DMS153 treated with DMSO at 0.1 percent for 48 hours (cell line): Measurements from ENCODE around the gene WDR70.
"Not testable (repeated sequence)": the region's sequence is repeated elsewhere in the genome, so short reads cannot be mapped to it uniquely, and the experiment has no call there.

Source experiments
- DNase-seq: peaks from one replicate; lab custom pipeline; 2025; ENCODE audit not compliant: unreplicated experiment; lab: John Stamatoyannopoulos, UW

Gene WDR70

DNA sequence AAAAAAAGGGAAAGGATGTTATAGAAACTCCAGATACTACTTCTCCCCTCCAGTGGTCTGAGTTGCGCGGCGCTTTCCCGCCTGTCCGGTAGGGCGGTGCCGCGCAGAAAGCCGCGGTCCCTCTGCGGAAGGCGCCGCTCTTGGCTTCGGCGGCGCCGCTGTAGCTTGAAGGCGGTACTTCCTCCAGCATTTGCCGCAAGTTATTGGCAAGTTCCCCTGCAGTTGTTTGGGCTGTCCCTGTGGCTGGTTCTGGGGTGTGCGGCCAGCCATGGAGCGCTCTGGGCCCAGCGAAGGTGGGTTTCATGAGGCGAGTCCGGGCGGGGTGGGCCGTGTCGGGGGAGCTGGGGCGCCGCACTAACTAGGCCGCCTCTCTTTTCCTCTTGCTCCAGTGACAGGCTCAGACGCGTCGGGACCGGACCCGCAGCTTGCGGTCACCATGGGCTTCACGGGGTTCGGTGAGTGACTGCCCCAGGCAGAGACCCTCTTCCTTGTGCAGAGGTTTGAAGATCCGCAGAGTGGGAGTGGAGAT, at the start of gene WDR70:
Gene WDR70, plus strand, starts transcription at position 219 of the 529 bp plus-strand sequence. Its CDS starts 50 bp downstream, at position 269.
- peak; percentile 53 for DNase-seq

DNA sequence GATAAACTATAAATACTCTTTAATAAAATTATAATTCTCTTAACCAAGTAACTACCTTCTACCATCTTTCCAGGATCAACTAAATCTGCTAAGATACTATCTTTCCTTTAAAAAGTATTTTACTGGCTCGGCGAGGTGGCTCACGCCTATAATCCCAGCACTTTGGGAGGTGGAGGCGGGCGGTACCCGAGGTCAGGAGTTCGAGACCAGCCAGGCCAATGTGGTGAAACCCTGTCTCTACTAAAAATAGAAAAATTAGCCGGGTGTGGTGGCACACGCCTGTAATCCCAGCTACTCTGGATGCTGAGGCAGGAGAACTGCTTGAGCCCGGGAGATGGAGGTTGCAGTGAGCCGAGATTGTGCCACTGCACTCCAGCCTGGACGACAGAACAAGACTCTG, 44.4 kb upstream of the WDR70 start:
- not testable (repeated sequence) for DNase-seq

GRCh38 chr5:37342741-37343140, 36.4 kb upstream of the WDR70 start:
- DNase-seq: not testable (repeated sequence)

- no peak for DNase-seq
Measured at GRCh38 chr5:37355161-37355560, 24.0 kb upstream of the WDR70 start.

DNA sequence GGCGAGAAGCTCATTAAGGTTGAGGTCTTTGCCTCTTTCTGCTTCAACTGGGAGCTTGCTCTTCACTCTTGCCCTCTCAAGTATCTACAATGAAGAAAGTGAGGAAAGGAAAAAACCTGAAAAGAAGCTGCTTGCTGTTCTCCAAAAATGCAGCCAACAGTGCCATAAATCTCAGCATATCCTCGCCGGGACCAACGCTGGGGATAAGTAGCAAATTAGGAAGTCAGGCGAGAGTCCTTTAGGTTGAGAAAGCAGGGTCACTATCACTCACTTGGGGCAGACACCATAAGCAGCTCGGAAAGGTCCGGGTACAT, 8.6 kb upstream of the WDR70 start:
- no peak for DNase-seq

GRCh38 chr5:37370864-37371726, 8.0 kb upstream of the WDR70 start, which contains the start of gene NUP155:
TSS of gene NUP155 (minus strand) at chr5:37371106. CDS start at chr5:37370977, 129 bp downstream.
- DNase-seq: peak; percentile 95

GRCh38 chr5:37375091-37375490, 4.0 kb upstream of the WDR70 start:
- no peak for DNase-seq

- not testable (repeated sequence) for DNase-seq
Measured at GRCh38 chr5:37378066-37378465, 1.1 kb upstream of the WDR70 start.

GRCh38 chr5:37391591-37391990, 12.5 kb downstream of the WDR70 start:
- no peak for DNase-seq

- DNase-seq: no peak
Measured at GRCh38 chr5:37396352-37396751, 17.2 kb downstream of the WDR70 start.

DNA sequence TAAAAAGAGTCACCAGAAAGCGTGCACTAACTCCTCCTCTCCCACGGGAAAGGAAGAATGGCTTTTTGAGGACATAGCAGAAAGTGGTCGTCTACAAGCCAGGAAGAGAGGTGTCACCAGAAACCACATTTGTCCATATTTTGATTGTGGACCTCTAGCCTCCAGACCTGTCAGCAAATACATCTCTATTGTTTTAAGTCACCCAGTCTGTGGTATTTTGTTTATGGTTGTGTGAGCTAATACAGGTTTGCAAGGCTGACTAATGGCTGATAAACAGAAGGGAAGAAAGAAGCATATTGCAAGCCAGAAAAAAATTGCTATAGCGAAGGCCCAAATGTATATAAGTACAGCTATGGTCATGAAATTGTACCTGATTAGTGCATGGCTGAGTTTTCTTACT, 21.4 kb downstream of the WDR70 start:
- DNase-seq: no peak

DNA sequence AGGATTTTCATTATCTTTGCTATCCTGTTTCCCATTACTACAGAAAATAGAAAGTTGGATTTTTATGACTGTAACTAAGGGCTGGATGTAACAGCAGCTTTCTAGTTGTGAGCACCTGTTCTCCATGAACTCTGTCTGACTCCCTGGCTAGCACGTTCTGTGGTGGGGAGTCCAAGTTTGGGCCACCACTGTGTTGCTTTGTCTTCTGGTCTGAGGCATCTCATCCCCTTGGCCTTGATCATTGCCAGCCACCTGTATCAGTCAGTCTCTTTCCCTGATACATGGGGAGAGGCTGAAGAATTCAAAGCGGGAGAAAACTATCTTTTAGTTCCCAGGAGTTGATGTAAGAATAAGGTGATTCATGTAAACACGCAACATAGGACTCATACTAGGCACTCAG, 33.4 kb downstream of the WDR70 start:
- DNase-seq: no peak

DNA sequence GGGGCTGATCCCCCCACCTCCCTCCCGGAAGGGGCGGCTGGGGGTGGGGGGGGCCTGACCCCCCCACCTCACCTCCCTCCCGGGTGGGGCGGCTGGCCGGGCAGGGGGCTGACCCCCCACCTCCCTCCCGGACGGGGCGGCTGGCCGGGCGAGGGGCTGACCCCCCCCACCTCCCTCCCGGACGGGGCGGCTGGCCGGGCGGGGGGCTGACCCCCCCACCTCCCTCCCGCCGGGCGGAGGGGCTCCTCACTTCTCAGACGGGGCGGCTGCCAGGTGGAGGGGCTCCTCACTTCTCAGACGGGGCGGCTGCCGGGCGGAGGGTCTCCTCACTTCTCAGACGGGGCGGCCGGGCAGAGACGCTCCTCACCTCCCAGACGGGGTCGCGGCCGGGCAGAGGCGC, 36.3 kb downstream of the WDR70 start:
- DNase-seq: not testable (repeated sequence)

DNA sequence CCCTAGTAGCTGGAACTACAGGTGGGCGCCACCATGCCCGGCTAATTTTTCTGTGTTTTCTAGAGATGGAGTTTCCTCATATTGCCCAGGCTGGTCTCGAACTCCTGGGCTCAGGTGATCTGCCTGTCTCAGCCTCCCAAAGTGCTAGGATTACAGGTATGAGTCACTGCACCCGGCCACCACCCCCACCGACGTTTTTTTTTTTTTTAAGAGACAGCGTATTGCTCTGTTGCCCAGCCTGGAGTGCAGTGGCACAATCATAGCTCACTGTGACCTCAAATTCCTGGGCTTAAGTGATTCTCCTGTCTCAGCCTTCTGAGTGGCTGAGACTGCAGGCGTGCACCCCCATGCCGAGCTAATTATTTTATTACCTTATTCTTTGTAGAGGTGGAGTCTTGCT, 38.2 kb downstream of the WDR70 start:
- DNase-seq: no peak

DNA sequence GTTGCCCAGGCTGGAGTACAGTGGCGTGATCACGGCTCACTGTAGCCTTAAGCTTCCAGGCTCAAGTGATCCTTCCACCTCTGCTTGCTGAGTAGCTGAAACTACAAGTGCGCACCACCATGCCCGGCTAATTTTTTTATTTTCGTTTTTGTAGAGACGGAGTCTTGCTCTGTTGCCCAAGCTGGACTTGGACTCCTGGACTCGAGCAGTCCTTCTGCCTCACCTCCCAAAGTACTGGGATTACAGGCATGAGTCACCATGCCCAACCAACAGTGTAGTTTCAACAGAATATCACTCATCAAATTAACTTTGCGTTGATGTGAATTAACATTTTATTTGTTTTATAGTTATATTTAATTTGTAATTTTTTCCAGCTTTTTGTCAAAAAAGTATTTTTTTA, 45.3 kb downstream of the WDR70 start:
- DNase-seq: no peak

GRCh38 chr5:37428044-37428443, 48.9 kb downstream of the WDR70 start:
- DNase-seq: no peak

DNA sequence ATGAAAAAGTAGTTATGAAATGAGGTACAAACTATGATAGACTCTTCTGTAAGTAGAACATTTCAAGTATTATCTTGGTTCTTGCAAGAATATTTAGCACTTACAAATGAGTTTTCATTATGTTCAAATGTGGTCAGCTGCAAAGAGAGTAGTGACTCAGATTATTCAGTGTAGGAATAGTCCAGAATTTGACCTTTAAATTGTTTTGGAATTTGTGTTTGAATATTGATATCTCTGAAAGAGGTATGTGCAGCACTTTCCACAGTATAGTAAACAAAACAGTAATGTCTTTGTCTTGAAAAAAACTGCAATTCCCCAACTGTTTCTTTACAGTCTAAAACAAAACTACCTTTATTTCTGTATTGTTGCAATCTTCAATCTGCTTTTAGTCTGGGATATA, 56.1 kb downstream of the WDR70 start:
- DNase-seq: no peak

DNA sequence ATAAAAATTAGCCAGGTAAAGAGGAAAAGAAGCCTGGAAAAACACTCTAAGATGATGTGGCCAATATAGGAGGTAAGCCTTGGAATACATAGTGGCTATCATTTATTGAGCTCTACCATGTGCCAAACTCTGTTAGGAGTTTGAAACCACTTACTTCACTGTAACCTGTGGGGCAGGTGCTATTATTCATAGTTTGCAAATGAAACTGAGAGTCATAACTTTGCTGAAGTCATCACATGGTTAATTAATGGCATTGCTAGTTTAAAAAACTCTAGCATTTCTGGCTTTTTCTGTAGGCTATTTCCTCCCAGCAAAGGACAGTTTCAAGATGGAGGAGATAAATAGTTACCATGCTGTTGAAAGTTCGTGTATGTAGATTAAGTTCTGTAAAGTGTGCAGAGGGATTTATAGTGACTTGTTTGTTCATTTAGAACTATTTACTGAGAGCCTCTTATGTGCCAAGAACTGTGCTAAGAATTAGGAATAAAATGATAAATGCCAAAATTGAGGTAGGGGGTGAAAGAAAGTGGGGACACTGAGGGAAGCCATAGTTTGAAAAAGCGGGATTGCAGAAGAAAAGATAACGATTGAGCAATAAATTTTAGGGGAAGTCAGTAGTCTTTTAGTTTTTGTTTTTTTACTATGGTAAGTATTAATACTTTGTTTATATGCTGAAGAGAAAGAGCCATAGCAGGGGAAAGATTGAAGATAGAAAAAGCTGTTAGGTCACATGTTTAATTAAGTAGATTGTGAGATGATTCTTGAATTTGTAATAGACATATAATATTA, 57.2 kb downstream of the WDR70 start:
- DNase-seq: no peak

DNA sequence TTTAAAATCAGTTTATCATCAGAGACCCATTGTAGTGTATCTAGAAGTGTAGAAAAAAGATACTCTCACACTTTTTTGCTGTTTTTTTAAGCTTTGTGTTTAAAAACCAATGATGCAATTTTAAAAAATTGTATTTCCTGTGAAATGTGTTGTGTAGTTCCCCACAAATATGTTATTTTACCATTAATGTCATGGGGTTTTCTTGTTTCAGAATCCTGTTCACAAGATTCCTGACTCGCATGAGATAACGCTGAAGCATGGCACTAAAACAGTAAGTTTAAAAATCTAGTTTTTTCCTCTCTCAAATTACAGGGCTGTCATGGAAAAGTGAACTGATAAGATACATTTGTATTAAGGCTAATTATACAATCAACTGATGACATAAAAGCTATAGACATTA, 58.6 kb downstream of the WDR70 start:
- no peak for DNase-seq

DNA sequence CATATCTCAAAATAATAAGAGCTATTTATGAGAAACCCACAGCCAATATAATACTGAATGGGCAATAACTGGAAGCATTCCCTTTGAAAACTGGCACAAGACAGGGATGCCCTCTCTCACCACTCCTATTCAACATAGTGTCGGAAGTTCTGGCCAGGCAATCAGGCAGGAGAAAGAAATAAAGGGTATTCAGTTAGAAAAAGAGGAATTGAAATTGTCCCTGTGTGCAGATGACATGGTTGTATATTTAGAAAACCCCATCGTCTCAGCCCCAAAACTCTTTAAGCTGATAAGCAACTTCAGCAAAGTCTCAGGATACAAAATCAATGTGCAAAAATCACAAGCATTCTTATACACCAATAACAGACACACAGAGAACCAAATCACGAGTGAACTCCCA, 66.7 kb downstream of the WDR70 start:
- DNase-seq: not testable (repeated sequence)

DNA sequence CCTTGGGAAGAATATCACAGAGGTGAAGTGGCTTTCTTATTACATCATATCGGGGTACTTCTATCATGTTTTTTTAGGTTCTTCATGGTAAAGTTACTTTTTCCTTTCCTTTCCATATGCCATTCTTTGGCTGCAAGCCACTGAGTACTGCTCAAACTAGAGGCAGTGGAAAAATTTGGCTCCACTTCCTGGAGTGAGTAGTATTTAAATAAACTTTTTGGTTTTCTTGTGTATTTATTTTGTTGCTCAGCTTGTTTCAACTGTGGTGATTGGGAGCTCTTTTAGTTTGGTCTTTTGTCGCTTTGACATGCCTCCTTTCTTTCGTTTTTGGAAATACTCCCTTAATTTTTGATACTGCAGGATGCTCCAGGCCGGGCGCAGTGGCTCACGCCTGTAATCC, 69.8 kb downstream of the WDR70 start:
- no peak for DNase-seq

GRCh38 chr5:37451991-37452390, 72.9 kb downstream of the WDR70 start:
- DNase-seq: not testable (repeated sequence)
